ENCODE data around the gene LMLN.

The LMLN gene

GRCh38 chr3:198070871-198071270 lies 110.9 kb downstream of the LMLN start:
- no peak overlapping the region for H3K27ac ChIP-seq
- DNase-seq, result no peak
- TF ChIP-seq, protein P1, sequence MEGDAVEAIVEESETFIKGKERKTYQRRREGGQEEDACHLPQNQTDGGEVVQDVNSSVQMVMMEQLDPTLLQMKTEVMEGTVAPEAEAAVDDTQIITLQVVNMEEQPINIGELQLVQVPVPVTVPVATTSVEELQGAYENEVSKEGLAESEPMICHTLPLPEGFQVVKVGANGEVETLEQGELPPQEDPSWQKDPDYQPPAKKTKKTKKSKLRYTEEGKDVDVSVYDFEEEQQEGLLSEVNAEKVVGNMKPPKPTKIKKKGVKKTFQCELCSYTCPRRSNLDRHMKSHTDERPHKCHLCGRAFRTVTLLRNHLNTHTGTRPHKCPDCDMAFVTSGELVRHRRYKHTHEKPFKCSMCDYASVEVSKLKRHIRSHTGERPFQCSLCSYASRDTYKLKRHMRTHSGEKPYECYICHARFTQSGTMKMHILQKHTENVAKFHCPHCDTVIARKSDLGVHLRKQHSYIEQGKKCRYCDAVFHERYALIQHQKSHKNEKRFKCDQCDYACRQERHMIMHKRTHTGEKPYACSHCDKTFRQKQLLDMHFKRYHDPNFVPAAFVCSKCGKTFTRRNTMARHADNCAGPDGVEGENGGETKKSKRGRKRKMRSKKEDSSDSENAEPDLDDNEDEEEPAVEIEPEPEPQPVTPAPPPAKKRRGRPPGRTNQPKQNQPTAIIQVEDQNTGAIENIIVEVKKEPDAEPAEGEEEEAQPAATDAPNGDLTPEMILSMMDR (IDR thresholded peaks at IDR 0.05; ENCODE audit: low read depth, low read length), result no peak
- H3K4me3 ChIP-seq (ENCODE audit: low read depth, low read length), result no peak overlapping the region
- no peaks in the 10 kb centered on the region for H3K36me3 ChIP-seq
- no peaks in the 10 kb centered on the region for H3K9me3 ChIP-seq (ENCODE audit: severe bottlenecking)
- no peaks in the 10 kb centered on the region for H3K27me3 ChIP-seq (ENCODE audit: insufficient read depth, low read depth, severe bottlenecking)

- H3K27ac ChIP-seq, result no peak overlapping the region
- H3K27me3 ChIP-seq (ENCODE audit: insufficient read depth, low read depth, severe bottlenecking), result no peaks in the 10 kb centered on the region
- no peaks in the 10 kb centered on the region for H3K9me3 ChIP-seq (ENCODE audit: severe bottlenecking)
- DNase-seq, result no peak
- no peak overlapping the region for H3K4me3 ChIP-seq (ENCODE audit: low read depth, low read length)
- H3K36me3 ChIP-seq, result no peaks in the 10 kb centered on the region
- TF ChIP-seq, protein P1 (IDR thresholded peaks at IDR 0.05; ENCODE audit: low read depth, low read length), result no peak
These were observed 111.7 kb downstream of the LMLN start for GRCh38 chr3:198071602-198072287.

- Histone ChIP-seq H3K4me3 (ENCODE audit: low read depth, low read length) (no peak overlapping the region), H3K9me3 (ENCODE audit: severe bottlenecking) (no peaks in the 10 kb centered on the region), H3K36me3 (no peaks in the 10 kb centered on the region), H3K27me3 (ENCODE audit: insufficient read depth, low read depth, severe bottlenecking) (peaks cover 12% of the 10 kb centered on the region), H3K27ac (no peak overlapping the region)
- DNase-seq, result no peak
- TF ChIP-seq, protein P1 (IDR thresholded peaks at IDR 0.05; ENCODE audit: low read depth, low read length), result no peak
These were observed 116.8 kb downstream of the LMLN start for GRCh38 chr3:198076722-198077308.

DNA sequence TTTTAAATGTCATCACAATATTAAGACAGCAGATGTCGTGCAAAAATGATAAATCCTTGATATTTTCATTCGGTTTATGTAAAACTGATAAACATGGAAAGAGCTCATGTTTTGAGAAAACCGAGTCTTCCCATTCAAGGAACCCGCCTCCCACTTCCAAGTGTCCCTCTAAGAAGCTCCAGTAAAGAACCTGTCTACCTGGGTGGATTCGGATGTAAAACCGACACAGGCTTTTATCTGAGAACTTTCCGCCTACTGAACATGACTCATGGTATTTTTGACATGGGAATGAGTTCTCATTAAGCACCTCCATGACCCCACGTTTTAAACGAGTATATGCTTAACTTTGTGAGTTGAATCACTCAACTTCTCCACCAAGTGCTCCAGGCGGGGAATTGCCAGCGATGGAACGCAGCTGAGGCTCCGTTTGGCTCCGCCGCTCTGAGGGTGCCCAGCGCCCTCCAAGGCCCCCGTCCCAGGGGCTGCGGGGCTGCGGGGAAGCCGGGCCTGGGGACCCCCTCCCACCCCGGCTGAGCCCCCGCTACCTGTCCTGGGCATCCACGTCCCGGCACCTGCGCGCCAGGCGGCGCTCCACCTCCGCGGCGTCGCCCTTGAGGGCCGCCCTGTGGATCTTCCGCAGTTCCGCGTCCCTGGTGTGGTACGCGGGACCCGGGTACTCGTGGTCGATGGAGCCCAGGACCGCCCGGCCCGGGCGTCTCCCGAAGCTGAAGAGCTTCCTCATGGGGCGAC lies 119.9 kb downstream of the LMLN start:
- Histone ChIP-seq H3K9me3 (ENCODE audit: severe bottlenecking) (no peaks in the 10 kb centered on the region), H3K27ac (no peak overlapping the region), H3K4me3 (ENCODE audit: low read depth, low read length) (peak overlapping the region; percentile 54), H3K36me3 (no peaks in the 10 kb centered on the region), H3K27me3 (ENCODE audit: insufficient read depth, low read depth, severe bottlenecking) (peaks cover 13% of the 10 kb centered on the region)
- TF ChIP-seq, protein P1 (IDR thresholded peaks at IDR 0.05; ENCODE audit: low read depth, low read length), result no peak
- DNase-seq, result peak; percentile 17

DNA sequence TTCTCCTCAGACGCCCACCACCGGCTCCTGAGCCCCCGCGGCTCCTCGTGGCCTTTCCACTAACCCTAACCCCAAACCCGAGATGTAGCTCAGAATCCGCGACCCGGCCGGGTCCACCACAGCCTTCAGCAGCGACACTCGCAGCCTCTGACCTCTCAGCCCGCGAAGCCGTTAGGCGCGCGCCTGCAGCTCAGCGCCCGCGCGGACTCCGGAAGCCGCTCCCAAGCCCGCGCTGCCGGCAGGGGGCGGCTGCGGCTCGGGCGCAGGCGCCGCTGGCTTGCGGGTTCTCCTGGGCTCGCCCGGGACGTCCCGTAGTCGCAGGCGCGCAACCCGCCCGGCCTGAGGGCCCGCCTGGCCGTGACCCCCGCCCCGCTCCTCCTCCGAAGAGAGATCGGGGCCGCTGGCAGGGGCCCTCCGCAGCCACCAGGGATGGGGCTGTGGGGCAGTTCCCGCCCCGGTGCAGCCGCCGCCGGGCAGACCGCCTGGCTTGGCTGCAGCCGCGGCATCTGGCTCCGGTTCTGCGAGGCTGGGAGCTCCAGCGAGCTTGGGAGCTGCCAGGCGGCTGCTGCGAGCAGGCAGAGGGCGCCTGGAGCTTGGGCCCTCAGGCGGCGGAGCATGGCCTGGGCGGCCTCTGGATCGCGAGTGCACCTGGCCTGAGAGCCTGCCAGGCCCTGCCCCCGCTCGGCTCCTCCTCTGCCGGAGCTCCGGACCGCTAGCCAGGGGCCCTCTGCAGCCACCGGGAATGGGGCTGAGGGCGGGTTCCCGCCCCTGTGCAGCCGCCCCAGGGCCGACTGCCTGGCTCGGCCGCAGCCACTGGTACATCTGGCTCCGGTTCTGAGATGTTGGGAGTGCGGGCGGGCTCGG lies 120.7 kb downstream of the LMLN start:
- H3K36me3 ChIP-seq, result no peaks in the 10 kb centered on the region
- peaks cover 13% of the 10 kb centered on the region for H3K27me3 ChIP-seq (ENCODE audit: insufficient read depth, low read depth, severe bottlenecking)
- no peaks in the 10 kb centered on the region for H3K9me3 ChIP-seq (ENCODE audit: severe bottlenecking)
- TF ChIP-seq, protein P1 (IDR thresholded peaks at IDR 0.05; ENCODE audit: low read depth, low read length), result peak; percentile 58
- DNase-seq, result peak; percentile 56
- H3K27ac ChIP-seq, result no peak overlapping the region
- peak overlapping the region; percentile 54 for H3K4me3 ChIP-seq (ENCODE audit: low read depth, low read length)
